ENCODE results near the gene C19orf44. TPM values are rescaled to one million over a fixed set of nuclear protein-coding genes. Genes with fewer than 3 reads are reported as not detected.

Gene C19orf44
- total RNA-seq, 2 donors from 2014 or later = 4.9 to 6.1 TPM

DNA sequence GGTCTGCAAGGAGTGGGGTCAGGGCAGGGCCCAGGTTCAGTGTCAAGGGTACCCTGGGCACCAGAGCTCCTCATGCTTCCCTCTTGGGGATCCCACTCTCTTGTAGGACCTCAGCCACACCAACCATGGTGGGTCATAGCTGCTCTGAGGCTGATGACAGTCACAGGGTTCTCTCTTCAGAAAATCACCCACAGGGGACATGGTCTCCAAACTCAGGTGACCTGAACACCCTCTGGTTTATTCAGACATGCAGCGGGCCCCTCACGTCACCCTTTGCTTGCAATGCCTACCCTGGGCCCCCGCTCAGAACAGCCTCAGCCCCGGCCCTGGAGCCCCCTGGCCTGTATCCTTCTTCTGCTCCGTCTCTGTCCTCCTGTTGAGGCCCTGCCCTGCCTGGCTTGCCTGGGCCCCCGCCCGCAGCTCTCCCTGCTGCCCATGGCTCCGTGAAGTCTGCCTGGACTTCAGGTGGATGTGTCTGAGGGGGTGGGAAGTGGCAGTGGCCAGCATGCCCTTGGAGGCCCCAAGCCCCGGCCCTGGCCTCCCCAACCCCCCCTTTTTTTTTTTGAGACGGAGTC, 25.6 kb downstream of the C19orf44 start:
- Histone ChIP-seq H3K4me1 (ENCODE audit: control insufficient read depth in 1 of 2, low read depth in 2 of 2) (no peaks in the 10 kb centered on the region), H3K4me3 (no peak overlapping the region), H3K27ac (no peak overlapping the region), H3K9me3 (no peaks in the 10 kb centered on the region), H3K27me3 (replicated peaks; ENCODE audit: insufficient read depth) (no peaks in the 10 kb centered on the region), H3K36me3 (peaks cover 88% of the 10 kb centered on the region)
- TF ChIP-seq, protein P1, sequence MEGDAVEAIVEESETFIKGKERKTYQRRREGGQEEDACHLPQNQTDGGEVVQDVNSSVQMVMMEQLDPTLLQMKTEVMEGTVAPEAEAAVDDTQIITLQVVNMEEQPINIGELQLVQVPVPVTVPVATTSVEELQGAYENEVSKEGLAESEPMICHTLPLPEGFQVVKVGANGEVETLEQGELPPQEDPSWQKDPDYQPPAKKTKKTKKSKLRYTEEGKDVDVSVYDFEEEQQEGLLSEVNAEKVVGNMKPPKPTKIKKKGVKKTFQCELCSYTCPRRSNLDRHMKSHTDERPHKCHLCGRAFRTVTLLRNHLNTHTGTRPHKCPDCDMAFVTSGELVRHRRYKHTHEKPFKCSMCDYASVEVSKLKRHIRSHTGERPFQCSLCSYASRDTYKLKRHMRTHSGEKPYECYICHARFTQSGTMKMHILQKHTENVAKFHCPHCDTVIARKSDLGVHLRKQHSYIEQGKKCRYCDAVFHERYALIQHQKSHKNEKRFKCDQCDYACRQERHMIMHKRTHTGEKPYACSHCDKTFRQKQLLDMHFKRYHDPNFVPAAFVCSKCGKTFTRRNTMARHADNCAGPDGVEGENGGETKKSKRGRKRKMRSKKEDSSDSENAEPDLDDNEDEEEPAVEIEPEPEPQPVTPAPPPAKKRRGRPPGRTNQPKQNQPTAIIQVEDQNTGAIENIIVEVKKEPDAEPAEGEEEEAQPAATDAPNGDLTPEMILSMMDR (IDR thresholded peaks at IDR 0.05) = no peak
- DNase-seq (ENCODE audit: low spot score) (no peak), ATAC-seq (ENCODE audit: insufficient number of reproducible peaks, low FRiP score, low read depth) (no peak)

DNA sequence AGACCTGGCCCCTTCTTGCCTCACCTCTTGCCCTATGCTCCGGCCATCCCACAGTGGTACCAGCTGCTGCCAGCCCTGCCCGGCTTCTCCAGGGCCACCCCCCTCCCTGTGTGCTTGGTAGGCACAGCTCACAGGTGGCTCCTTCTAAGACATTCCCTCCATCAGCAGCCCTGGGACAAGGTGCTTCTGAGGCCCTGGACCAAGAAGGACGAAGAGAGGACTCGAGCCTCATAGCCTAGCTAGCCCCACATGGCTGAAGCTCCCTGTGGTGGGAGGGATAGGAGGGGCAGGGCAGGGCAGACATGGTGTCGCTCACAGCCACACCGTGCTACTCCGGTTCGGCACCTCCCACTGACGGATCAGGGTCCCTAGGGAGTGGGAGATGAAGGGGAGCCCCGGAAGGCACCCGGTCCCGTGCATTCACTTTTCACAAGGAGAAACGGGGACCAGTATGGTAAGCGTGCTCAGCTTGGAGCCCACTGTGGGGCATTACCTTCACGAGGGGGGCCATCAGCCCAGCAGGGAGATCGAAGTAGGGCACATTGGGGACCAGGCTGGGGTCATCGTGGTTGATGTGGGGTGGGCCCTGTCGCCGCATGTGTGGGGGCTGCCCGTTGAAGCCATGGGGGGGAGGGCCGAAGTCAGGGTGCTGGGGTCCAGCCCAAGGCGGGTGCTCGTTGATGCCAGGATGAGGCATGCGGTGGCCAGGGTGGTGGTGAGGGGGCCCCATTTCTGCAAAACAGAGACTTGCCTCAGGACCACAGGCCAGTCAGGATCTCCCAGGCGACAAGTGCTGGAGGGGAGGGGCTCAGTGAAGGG, 26.6 kb downstream of the C19orf44 start:
- no peaks in the 10 kb centered on the region for H3K9me3 ChIP-seq
- ATAC-seq (ENCODE audit: insufficient number of reproducible peaks, low FRiP score, low read depth) = no peak
- no peak for DNase-seq (ENCODE audit: low spot score)
- no peaks in the 10 kb centered on the region for H3K27me3 ChIP-seq (replicated peaks; ENCODE audit: insufficient read depth)
- no peak overlapping the region for H3K27ac ChIP-seq
- H3K36me3 ChIP-seq = peaks cover 88% of the 10 kb centered on the region
- H3K4me3 ChIP-seq = no peak overlapping the region
- H3K4me1 ChIP-seq (ENCODE audit: control insufficient read depth in 1 of 2, low read depth in 2 of 2) = no peaks in the 10 kb centered on the region
- TF ChIP-seq, protein P1 (IDR thresholded peaks at IDR 0.05) = no peak

DNA sequence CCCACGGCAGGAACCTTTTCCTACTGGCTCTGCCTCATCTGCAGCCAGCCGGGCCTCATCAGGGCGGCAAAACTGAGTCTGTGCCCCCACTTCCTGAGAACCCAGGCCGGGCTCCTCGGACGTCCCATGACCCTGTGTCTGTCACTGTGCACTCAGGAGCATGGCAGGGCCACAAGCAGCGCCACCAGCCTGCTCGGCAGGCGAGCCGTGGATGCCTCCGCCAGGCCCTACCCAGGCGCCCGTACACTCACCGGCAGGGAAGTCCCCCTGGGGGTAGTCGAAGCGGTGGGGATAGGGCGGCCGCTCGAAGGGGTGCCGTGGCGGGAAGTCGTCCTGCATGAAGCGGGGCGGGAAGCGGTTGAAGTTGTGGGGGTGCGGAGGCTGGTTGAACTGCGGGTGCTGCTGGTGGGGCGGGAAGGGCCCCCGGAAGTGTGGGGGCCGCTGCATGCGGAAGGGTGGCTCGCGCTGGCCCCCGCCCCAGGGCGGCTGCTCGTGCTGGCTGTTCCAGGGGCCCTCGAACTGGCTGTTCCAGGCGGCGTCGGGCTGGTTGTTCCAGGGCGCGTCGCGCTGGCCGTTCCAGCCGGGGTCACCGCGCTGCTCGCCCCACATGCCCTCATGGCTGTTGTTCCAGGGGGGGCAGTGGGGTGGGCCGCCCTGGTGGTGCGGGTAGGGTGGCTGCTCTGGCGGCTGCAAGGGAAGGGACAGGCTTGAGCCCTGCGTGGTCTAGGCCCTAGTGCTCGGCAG, 29.0 kb downstream of the C19orf44 start:
- H3K9me3 ChIP-seq = no peaks in the 10 kb centered on the region
- no peak overlapping the region for H3K4me3 ChIP-seq
- DNase-seq (ENCODE audit: low spot score) (no peak), ATAC-seq (ENCODE audit: insufficient number of reproducible peaks, low FRiP score, low read depth) (no peak)
- TF ChIP-seq, protein P1 (IDR thresholded peaks at IDR 0.05) = no peak
- H3K4me1 ChIP-seq (ENCODE audit: control insufficient read depth in 1 of 2, low read depth in 2 of 2) = no peaks in the 10 kb centered on the region
- no peaks in the 10 kb centered on the region for H3K27me3 ChIP-seq (replicated peaks; ENCODE audit: insufficient read depth)
- H3K36me3 ChIP-seq = peaks cover 89% of the 10 kb centered on the region
- no peak overlapping the region for H3K27ac ChIP-seq

DNA sequence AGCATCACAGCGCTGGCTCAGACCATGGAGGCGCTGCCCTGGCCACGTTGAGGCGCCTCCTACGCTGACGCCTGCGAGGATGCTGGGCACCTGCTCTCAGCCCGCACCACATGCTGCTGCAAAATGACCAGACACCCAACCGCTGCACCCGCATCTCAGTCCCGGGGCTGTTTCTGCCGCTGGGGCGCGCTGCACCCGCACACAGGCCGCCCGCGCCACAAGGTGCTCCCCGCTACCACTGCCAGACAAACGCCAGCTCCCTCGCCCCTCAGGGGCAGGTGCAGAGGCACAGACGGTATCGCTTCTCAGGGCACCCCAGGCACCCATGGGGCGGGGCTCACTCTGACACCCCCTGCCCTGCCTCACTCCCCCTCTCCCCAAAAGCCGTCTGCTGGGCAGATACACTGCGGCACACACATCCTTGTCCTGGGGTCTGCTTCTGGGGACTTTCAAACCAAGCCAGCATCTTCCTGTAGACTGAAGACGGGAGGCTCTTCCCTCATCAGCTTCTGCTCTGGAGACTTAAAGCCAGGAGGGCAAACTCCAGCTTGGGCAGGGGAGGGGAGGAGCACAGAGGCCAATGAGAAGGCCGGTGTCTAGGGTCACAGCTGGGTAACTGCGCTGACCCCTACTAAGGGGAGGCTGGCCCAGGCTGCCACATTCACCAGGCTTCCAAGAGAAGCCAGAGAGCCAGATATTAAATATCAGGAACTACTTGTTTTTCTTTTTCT, 29.7 kb downstream of the C19orf44 start:
- Histone ChIP-seq H3K36me3 (peaks cover 89% of the 10 kb centered on the region), H3K9me3 (no peaks in the 10 kb centered on the region), H3K4me3 (no peak overlapping the region), H3K4me1 (ENCODE audit: control insufficient read depth in 1 of 2, low read depth in 2 of 2) (no peaks in the 10 kb centered on the region), H3K27me3 (replicated peaks; ENCODE audit: insufficient read depth) (no peaks in the 10 kb centered on the region), H3K27ac (no peak overlapping the region)
- ATAC-seq (ENCODE audit: insufficient number of reproducible peaks, low FRiP score, low read depth) (no peak), DNase-seq (ENCODE audit: low spot score) (no peak)
- TF ChIP-seq, protein P1 (IDR thresholded peaks at IDR 0.05) = no peak
